Astrocyte (in vitro differentiated cells and primary cell): Measurements from ENCODE around the gene OMA1.

ENCODE experiments used
- EZH2 ChIP-seq: IDR thresholded peaks from 2 replicates; pipeline ENCODE4 v1.6.1; 2012; ENCODE audit warnings: mild to moderate bottlenecking, low read length, inconsistent platforms; ENCODE audit not compliant: insufficient read depth
- TF ChIP-seq, protein P1 (sequence below): IDR thresholded peaks from 2 replicates; pipeline ENCODE4 v1.5.1; 2011; ENCODE audit warnings: low read depth, mild to moderate bottlenecking, inconsistent platforms, low read length, moderate library complexity; ENCODE audit not compliant: insufficient read depth

GRCh38 chr1:58466630-58467241 lies 79.8 kb downstream of the OMA1 start:
- TF ChIP-seq, protein P1, sequence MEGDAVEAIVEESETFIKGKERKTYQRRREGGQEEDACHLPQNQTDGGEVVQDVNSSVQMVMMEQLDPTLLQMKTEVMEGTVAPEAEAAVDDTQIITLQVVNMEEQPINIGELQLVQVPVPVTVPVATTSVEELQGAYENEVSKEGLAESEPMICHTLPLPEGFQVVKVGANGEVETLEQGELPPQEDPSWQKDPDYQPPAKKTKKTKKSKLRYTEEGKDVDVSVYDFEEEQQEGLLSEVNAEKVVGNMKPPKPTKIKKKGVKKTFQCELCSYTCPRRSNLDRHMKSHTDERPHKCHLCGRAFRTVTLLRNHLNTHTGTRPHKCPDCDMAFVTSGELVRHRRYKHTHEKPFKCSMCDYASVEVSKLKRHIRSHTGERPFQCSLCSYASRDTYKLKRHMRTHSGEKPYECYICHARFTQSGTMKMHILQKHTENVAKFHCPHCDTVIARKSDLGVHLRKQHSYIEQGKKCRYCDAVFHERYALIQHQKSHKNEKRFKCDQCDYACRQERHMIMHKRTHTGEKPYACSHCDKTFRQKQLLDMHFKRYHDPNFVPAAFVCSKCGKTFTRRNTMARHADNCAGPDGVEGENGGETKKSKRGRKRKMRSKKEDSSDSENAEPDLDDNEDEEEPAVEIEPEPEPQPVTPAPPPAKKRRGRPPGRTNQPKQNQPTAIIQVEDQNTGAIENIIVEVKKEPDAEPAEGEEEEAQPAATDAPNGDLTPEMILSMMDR = no peak
- TF ChIP-seq EZH2 = no peak
